Measurements from ENCODE around the gene ASB2. TPM values are rescaled to one million over a fixed set of nuclear protein-coding genes. Genes with fewer than 3 reads are reported as not detected.

The ASB2 gene
- total and polyA plus RNA-seq, 2 of the 8 experiments (the other 6 are each of a cell fraction or from before 2014, with no cell fraction given) = 1.0 to 2.1 TPM

- Histone ChIP-seq H3K79me1 (ENCODE audit: low read depth, low read length) (no peaks in the 10 kb centered on the region), H3K9me3 (ENCODE audit: insufficient read depth in 2 of 2, low read depth in 1 of 2, low read length in 1 of 2) (no peaks in the 10 kb centered on the region), H3K4me1 (replicated peaks in 1 of 4; ENCODE audit: control insufficient read depth in 3 of 4, insufficient read depth in 4 of 4, low read length in 3 of 4) (peaks cover 0 to 7% (median 5%) of the 10 kb centered on the region in 4 experiments; a peak in 5 of 7 replicates), H2BK120ac (replicated peaks; ENCODE audit: low read depth, low read length) (no peak overlapping the region), H4K8ac (ENCODE audit: extremely low read depth, insufficient read depth, low read length) (no peak overlapping the region), H2BK20ac (ENCODE audit: low read length) (no peak overlapping the region), H4K91ac (replicated peaks; ENCODE audit: insufficient read length, low read length) (no peak overlapping the region), H2BK5ac (ENCODE audit: low read depth, low read length) (no peak overlapping the region), H3K23ac (ENCODE audit: insufficient read length) (no peak overlapping the region), H2BK12ac (ENCODE audit: low read depth, low read length) (no peak overlapping the region), H2BK15ac (ENCODE audit: low read length) (no peak overlapping the region), H2AFZ (ENCODE audit: low read length) (no peak overlapping the region; the same call in 1 of the 2 replicates), H3K79me2 (ENCODE audit: control insufficient read depth in 1 of 2, insufficient read depth in 2 of 2, low read length in 2 of 2) (no peaks in the 10 kb centered on the region), H3K9ac (replicated peaks in 1 of 4; ENCODE audit: extremely low read depth in 1 of 4, low read depth in 3 of 4, low read length in 3 of 4) (no peak overlapping the region), H3K23me2 (ENCODE audit: low read depth, low read length) (peaks cover 3% of the 10 kb centered on the region; the same call in 1 of the 2 replicates), H2AK5ac (ENCODE audit: low read depth, low read length) (0 out of 2 replicates have a peak overlapping the region, but pooled peaks have one; percentile 58), H3K4ac (replicated peaks; ENCODE audit: insufficient read length, low read depth, low read length) (no peak overlapping the region), H3K56ac (replicated peaks; ENCODE audit: insufficient read length, low read depth, low read length) (no peak overlapping the region), H3K27ac (ENCODE audit: low read depth, low read length) (no peak overlapping the region), H3K36me3 (ENCODE audit: control insufficient read depth in 2 of 4, insufficient read depth in 4 of 4, low read length in 3 of 4) (no peaks in the 10 kb centered on the region), H4K20me1 (replicated peaks in 1 of 2; ENCODE audit: control insufficient read depth in 1 of 2, insufficient read depth in 2 of 2, low read length in 2 of 2) (no peaks in the 10 kb centered on the region), H4K5ac (ENCODE audit: insufficient read length, low read depth, low read length) (no peak overlapping the region), H3K4me3 (ENCODE audit: extremely low read depth in 1 of 4, insufficient read depth in 2 of 4, low read depth in 3 of 4, low read length in 4 of 4) (no peak overlapping the region), H3K4me2 (ENCODE audit: insufficient read depth in 1 of 2, low read depth in 2 of 2, low read length in 2 of 2) (no peak overlapping the region), H3K14ac (ENCODE audit: insufficient read length) (no peak overlapping the region), H3K27me3 (replicated peaks in 1 of 4; ENCODE audit: control insufficient read depth in 3 of 4, extremely low read depth in 1 of 4, insufficient read depth in 3 of 4, low read length in 3 of 4) (peaks cover 0 to 1% (median 0%) of the 10 kb centered on the region in 4 experiments; a peak in 1 of 7 replicates), H3K18ac (ENCODE audit: extremely low read depth, low read length) (no peak overlapping the region)
- TF ChIP-seq, protein P1, sequence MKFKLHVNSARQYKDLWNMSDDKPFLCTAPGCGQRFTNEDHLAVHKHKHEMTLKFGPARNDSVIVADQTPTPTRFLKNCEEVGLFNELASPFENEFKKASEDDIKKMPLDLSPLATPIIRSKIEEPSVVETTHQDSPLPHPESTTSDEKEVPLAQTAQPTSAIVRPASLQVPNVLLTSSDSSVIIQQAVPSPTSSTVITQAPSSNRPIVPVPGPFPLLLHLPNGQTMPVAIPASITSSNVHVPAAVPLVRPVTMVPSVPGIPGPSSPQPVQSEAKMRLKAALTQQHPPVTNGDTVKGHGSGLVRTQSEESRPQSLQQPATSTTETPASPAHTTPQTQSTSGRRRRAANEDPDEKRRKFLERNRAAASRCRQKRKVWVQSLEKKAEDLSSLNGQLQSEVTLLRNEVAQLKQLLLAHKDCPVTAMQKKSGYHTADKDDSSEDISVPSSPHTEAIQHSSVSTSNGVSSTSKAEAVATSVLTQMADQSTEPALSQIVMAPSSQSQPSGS (IDR thresholded peaks at IDR 0.05; ENCODE audit: low read length) = no peak
- TF ChIP-seq KDM5A (IDR thresholded peaks at IDR 0.05; ENCODE audit: low read length) = no peak
- TF ChIP-seq BRCA1 (IDR thresholded peaks at IDR 0.05; ENCODE audit: low read depth, low read length) = no peak
- DNase-seq (ENCODE audit: low read depth in 1 of 2, low spot score in 2 of 2) (no peak), FAIRE-seq (no peak)
- 95% methylated on average over 8 of the region's 8 CpGs; no CpG with 5 or more reads in 1 of the 2 experiments for WGBS, 2 experiments (ENCODE audit: extremely low coverage in 1 of 2, insufficient coverage in 1 of 2, insufficient read length in 1 of 2, insufficient replicate concordance in 2 of 2, low coverage in 1 of 2, low lambda C conversion rate in 2 of 2, missing lambda C conversion rate in 1 of 2)
- CTCF ChIA-PET (ENCODE audit: partially characterized antibody) = interaction anchor here (0.6 to 8.0 kb wide), 4 partner anchors 11 to 373 kb away, joined by 3 to 37 read pairs (median 5); no protein-coding TSS in a partner anchor
- POLR2A ChIA-PET (ENCODE audit: partially characterized antibody) = no interaction called here
Measured at GRCh38 chr14:93961620-93962019, 14.8 kb downstream of the ASB2 start.
